Endothelial cell of umbilical vein (primary cell): ENCODE data around the gene PAK5. TPM values are rescaled to one million over a fixed set of nuclear protein-coding genes. Genes with fewer than 3 reads are reported as not detected.

Experiments used
- BruUV-seq: library from RNA; stranded (reverse); fragments of 400-500 nt; replicated peaks from 2 replicates; lab custom pipeline; 2021; lab: Mats Ljungman, UMichigan
- CTCF ChIA-PET: fragments of 300-600, 350-600 bp; sonication (Branson Sonifier 250); formaldehyde crosslinking; loops from one replicate; lab custom pipeline; 2021; ENCODE audit warnings: antibody characterized with exemption, inconsistent platforms; lab: Charles Lee
- POLR2A ChIA-PET: fragments of 300-600, 350-600 bp; sonication (Branson Sonifier 250); formaldehyde crosslinking; loops from one replicate; lab custom pipeline; 2021; ENCODE audit warnings: antibody characterized with exemption, inconsistent platforms; lab: Charles Lee
- DNase-seq: peaks from one replicate; pipeline ENCODE4 v3.0.0-alpha.2; 2011; ENCODE audit warnings: low read depth, low spot score
- FAIRE-seq: peaks from 2 replicates; lab custom pipeline; 2011; peaks lifted over from hg19 to GRCh38; lab: Jason Lieb, UNC
- H2AFZ ChIP-seq: 2 replicates; pipeline ENCODE4 v1.6.0; 2012; ENCODE audit warnings: low read depth, low read length, control low read depth, inconsistent platforms
- H3K27ac ChIP-seq: 2 replicates; pipeline ENCODE4 v1.5.1; 2011; ENCODE audit warnings: low read depth, mild to moderate bottlenecking, control low read depth, low read length, moderate library complexity; ENCODE audit not compliant: insufficient read depth
- H3K27me3 ChIP-seq, 2 experiments: 2 replicates each; pipeline versions ENCODE4 v1.6.0 to v1.6.1; 2011; ENCODE audit warnings: low read length in 2 of 2, mixed read lengths in 1 of 2; ENCODE audit not compliant: control insufficient read depth in 2 of 2, insufficient read depth in 2 of 2
- H3K36me3 ChIP-seq, 2 experiments: 2 replicates in 1 of 2; 3 replicates in 1 of 2; pipeline ENCODE4 v1.5.1; 2011; ENCODE audit warnings: low read length in 2 of 2, mild to moderate bottlenecking in 1 of 2, moderate library complexity in 1 of 2; ENCODE audit not compliant: control insufficient read depth in 2 of 2, insufficient read depth in 2 of 2; ENCODE audit errors: extremely low read depth in 1 of 2
- H3K4me1 ChIP-seq: 3 replicates; pipeline ENCODE4 v1.5.1; 2011; ENCODE audit warnings: mild to moderate bottlenecking, low read length; ENCODE audit not compliant: control insufficient read depth, insufficient read depth; ENCODE audit errors: extremely low read depth
- H3K4me2 ChIP-seq: 2 replicates; pipeline ENCODE4 v1.6.1; 2011; ENCODE audit warnings: low read length, control low read depth, mixed read lengths; ENCODE audit not compliant: insufficient read depth
- H3K4me3 ChIP-seq, 3 experiments: fragments of 200-600 bp in 1 of 3; sonication (generic), shearing (Covaris generic) in 1 of 3; replicated peaks in 1 of 3; 2 replicates each; pipeline ENCODE4 v1.5.1; 2011 to 2016; ENCODE audit warnings: control low read depth in 3 of 3, low read length in 3 of 3, mild to moderate bottlenecking in 2 of 3, inconsistent platforms in 1 of 3, low read depth in 1 of 3, moderate library complexity in 1 of 3; ENCODE audit not compliant: insufficient read depth in 1 of 3
- H3K79me2 ChIP-seq: 2 replicates; pipeline ENCODE4 v1.6.0; 2012; ENCODE audit warnings: low read length, inconsistent platforms; ENCODE audit not compliant: control insufficient read depth, insufficient read depth
- H3K9ac ChIP-seq: replicated peaks from 2 replicates; pipeline ENCODE3; 2011; ENCODE audit warnings: low read length, control low read depth; ENCODE audit not compliant: insufficient read depth; ENCODE audit errors: extremely low read depth
- H3K9me1 ChIP-seq: replicated peaks from 3 replicates; pipeline ENCODE4 v1.6.0; 2011; ENCODE audit warnings: mild to moderate bottlenecking, low read length; ENCODE audit not compliant: control insufficient read depth, insufficient read depth; ENCODE audit errors: extremely low read depth
- H3K9me3 ChIP-seq: replicated peaks from 2 replicates; pipeline ENCODE4 v1.5.1; 2012; ENCODE audit warnings: low read length, inconsistent platforms; ENCODE audit not compliant: control insufficient read depth, insufficient read depth
- H4K20me1 ChIP-seq: replicated peaks from 2 replicates; pipeline ENCODE3; 2011; ENCODE audit warnings: mild to moderate bottlenecking, low read length; ENCODE audit not compliant: control insufficient read depth, insufficient read depth; ENCODE audit errors: extremely low read depth
- CTCF ChIP-seq, 2 donors: IDR thresholded peaks; 1 replicate in 1 of 2; 2 replicates in 1 of 2; pipeline ENCODE4 v1.5.1; 2011; ENCODE audit warnings: low read length in 2 of 2, mild to moderate bottlenecking in 2 of 2, moderate library complexity in 2 of 2, control low read depth in 1 of 2, inconsistent platforms in 1 of 2, low read depth in 1 of 2; ENCODE audit not compliant: insufficient read depth in 1 of 2; ENCODE audit errors: extremely low read depth in 1 of 2
- EZH2 ChIP-seq: IDR thresholded peaks from 2 replicates; pipeline ENCODE4 v1.6.1; 2012; ENCODE audit warnings: borderline replicate concordance, low read depth, mild to moderate bottlenecking, moderate library complexity, low read length, inconsistent platforms; ENCODE audit not compliant: severe bottlenecking
- FOS ChIP-seq: IDR thresholded peaks from 2 replicates; pipeline ENCODE4 v1.6.1; 2011; ENCODE audit warnings: mild to moderate bottlenecking, low read length, moderate library complexity, borderline replicate concordance; ENCODE audit not compliant: insufficient read depth
- GATA2 ChIP-seq: IDR thresholded peaks from 2 replicates; pipeline ENCODE4 v1.7.0; 2011; ENCODE audit warnings: low read depth, mild to moderate bottlenecking, moderate library complexity, mixed read lengths, low read length; ENCODE audit not compliant: insufficient read length, insufficient read depth
- JUN ChIP-seq: IDR thresholded peaks from 2 replicates; pipeline ENCODE4 v1.6.1; 2011; ENCODE audit warnings: borderline replicate concordance, low read depth; ENCODE audit not compliant: insufficient read length, insufficient read depth
- MYC ChIP-seq: IDR thresholded peaks from one replicate; pipeline ENCODE4 v1.6.1; 2011; ENCODE audit warnings: mild to moderate bottlenecking, low read depth, low read length
- POLR2A ChIP-seq: IDR thresholded peaks from 2 replicates; pipeline ENCODE4 v1.6.1; 2012; ENCODE audit warnings: low read depth, mild to moderate bottlenecking, control low read depth, low read length
- POLR2AphosphoS5 ChIP-seq: IDR thresholded peaks from 2 replicates; pipeline ENCODE4 v1.6.1; 2012; ENCODE audit warnings: low read depth, mild to moderate bottlenecking, control low read depth, low read length, moderate library complexity; ENCODE audit not compliant: insufficient read depth
- dilution Hi-C: fragments of 300-500 bp; cut with MboI; formaldehyde crosslinking; loops from one replicate; pipeline ENCODE4 v1.15.0; 2019; ENCODE audit warnings: low sequenced_read_pairs; ENCODE audit not compliant: extremely low pct_ligation_motif_present
- intact Hi-C: fragments of 100-400 bp; cut with micrococcal nuclease; formaldehyde crosslinking; loops from one replicate; pipeline ENCODE4 v1.10.0; 2022
- polyA plus RNA-seq, 4 experiments: library from polyadenylated mRNA; depleted of rRNA in 3 of 4; stranded (reverse) in 3 of 4; unstranded in 1 of 4; fragments of >200 nt; gene quantifications; 2 replicates each; pipeline versions ENCODE4 v1.2.1 to v1.2.3, GENCODE V29; 2011 to 2012; ENCODE audit warnings: missing spikeins in 1 of 4
- total RNA-seq: library from RNA; stranded (reverse); gene quantifications from 2 replicates; pipeline ENCODE4 v1.2.3, GENCODE V29; 2021
- TF ChIP-seq, protein P1 (sequence below): IDR thresholded peaks from 2 replicates; pipeline ENCODE4 v1.6.1; 2011; ENCODE audit not compliant: insufficient read depth, insufficient read length

The PAK5 gene
- total and polyA plus RNA-seq, 2 donors (not counting 3 experiments of a cell fraction or from before 2014, with no cell fraction given) = not detected

- Histone ChIP-seq H3K4me2 (no peak overlapping the region), H3K4me3 (no peak overlapping the region), H3K79me2 (no peaks in the 10 kb centered on the region), H3K9me1 (no peaks in the 10 kb centered on the region), H3K27ac (no peak overlapping the region), H3K4me1 (no peaks in the 10 kb centered on the region), H4K20me1 (no peaks in the 10 kb centered on the region), H2AFZ (no peak overlapping the region), H3K27me3 (peaks cover 7 to 8% of the 10 kb centered on the region in 2 experiments), H3K36me3 (no peaks in the 10 kb centered on the region), H3K9ac (no peak overlapping the region), H3K9me3 (no peaks in the 10 kb centered on the region)
- no TSS peak for BruUV-seq
- DNase-seq (no peak), FAIRE-seq (no peak)
- dilution Hi-C loops = no loop called here
- ChIA-PET POLR2A (no interaction called here), CTCF (interaction anchor here (1.4 to 4.0 kb wide), 4 partner anchors 209 to 797 kb away, joined by 6 to 111 read pairs (median 60); no protein-coding TSS in a partner anchor)
- TF ChIP-seq GATA2 (no peak), POLR2AphosphoS5 (no peak), CTCF (IDR thresholded peaks at IDR 0.05; ENCODE audit: extremely low read depth in 1 of 2, insufficient read depth in 1 of 2, low read depth in 1 of 2, low read length in 2 of 2) (no peak)
- intact Hi-C loops = loop anchor here (2.0 to 10.0 kb wide), 4 partner anchors 351 to 939 kb away; partner anchors contain the start of gene SNAP25
Observed at GRCh38 chr20:9615766-9616454, 223.0 kb downstream of the PAK5 start.

GRCh38 chr20:9615118-9615517 is 223.8 kb downstream of the PAK5 start:
- Histone ChIP-seq H3K9ac (no peak overlapping the region), H3K4me3 (no peak overlapping the region), H4K20me1 (no peaks in the 10 kb centered on the region), H2AFZ (no peak overlapping the region), H3K79me2 (no peaks in the 10 kb centered on the region), H3K27ac (no peak overlapping the region), H3K9me1 (no peaks in the 10 kb centered on the region), H3K36me3 (no peaks in the 10 kb centered on the region), H3K4me1 (no peaks in the 10 kb centered on the region), H3K27me3 (peaks cover 6 to 7% of the 10 kb centered on the region in 2 experiments), H3K9me3 (no peaks in the 10 kb centered on the region), H3K4me2 (no peak overlapping the region)
- CTCF ChIA-PET = interaction anchor here (1.2 kb wide), 1 partner anchor 207 kb away, joined by 9 read pairs; no protein-coding TSS in a partner anchor
- DNase-seq = no peak
- intact Hi-C loops = loop anchor here (5.0 to 10.0 kb wide), 2 partner anchors 767 to 940 kb away; no protein-coding TSS in a partner anchor
- POLR2A ChIA-PET = no interaction called here
- FAIRE-seq = no peak
- BruUV-seq = no TSS peak
- TF ChIP-seq GATA2 (no peak), FOS (no peak), CTCF (IDR thresholded peaks at IDR 0.05; ENCODE audit: extremely low read depth in 1 of 2, insufficient read depth in 1 of 2, low read depth in 1 of 2, low read length in 2 of 2) (no peak), POLR2A (no peak), POLR2AphosphoS5 (no peak), EZH2 (no peak), MYC (no peak), JUN (no peak)
- TF ChIP-seq, protein P1, sequence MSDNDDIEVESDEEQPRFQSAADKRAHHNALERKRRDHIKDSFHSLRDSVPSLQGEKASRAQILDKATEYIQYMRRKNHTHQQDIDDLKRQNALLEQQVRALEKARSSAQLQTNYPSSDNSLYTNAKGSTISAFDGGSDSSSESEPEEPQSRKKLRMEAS = no peak
- dilution Hi-C loops = no loop called here
